CD4-positive, alpha-beta T cell treated with Interleukin-2 at 100 ng/mL for 4 hours (primary cell): ENCODE data around the gene CCND3.
"Not testable (repeated sequence)": the region's sequence is repeated elsewhere in the genome, so short reads cannot be mapped to it uniquely, and the experiment has no call there.

Experiments used
- DNase-seq: peaks from one replicate; pipeline ENCODE4 v3.0.0-alpha.2; 2020; ENCODE audit warnings: low spot score

The CCND3 gene

GRCh38 chr6:41947581-41948220 is 6.1 kb upstream of the CCND3 start:
- no peak for DNase-seq

DNA sequence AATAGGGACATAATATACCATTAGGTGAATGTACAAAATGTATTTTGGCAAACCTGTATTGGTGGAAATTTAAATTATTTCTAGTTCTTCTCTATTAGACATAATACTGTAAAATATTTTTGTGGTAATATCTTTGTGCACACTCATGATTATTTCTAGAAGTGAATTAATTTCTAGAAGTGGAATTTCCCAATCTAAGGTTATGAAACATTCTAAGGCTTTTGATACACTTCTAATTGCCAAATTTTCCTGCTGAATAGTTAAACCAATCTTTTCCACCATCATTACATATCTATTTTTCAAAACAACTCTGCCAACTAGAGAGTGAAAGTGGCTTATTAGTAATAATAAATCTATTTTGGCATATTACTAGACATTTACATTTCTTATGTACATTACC is 1.8 kb upstream of the CCND3 start:
- no peak for DNase-seq

GRCh38 chr6:41942882-41943281 is 1.3 kb upstream of the CCND3 start:
- DNase-seq = not testable (repeated sequence)

DNA sequence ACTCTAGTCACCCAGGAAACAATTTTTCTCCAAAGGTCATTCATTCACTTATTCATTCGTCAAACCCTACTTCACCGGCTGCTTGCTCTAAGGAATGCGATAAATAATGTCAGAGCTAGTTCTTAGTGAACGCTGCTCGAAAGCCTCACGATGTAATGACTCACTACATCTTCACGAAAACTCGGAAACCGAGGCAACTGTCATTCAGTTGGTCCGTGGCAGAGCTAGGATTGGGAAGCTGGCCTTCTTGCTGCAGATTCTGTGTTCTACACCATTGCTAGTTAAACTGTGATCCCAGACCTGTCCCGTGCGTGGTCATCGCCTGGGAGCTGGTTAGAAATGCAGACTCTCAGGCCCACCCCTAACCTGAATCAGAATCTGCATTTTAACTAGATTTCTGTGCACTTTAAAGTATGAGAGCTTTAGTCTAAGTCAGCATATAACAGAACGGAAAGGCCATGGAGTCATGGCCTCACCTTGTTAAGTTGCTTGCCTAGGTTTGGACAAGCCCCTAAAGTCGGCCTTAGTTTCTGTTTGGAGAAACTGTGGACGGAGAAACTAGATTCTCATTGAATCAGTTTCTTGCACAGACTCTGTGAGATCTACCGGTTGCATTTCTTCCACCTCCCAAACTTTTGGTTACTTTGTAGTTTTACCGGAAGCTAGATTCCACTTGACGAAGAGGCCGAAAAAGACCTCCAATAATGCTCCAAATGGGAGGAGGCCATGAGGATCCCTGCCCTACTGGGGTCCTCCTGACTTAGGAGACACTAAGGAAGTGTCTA is 651 bp upstream of the CCND3 start:
- peak; percentile 49 for DNase-seq

DNA sequence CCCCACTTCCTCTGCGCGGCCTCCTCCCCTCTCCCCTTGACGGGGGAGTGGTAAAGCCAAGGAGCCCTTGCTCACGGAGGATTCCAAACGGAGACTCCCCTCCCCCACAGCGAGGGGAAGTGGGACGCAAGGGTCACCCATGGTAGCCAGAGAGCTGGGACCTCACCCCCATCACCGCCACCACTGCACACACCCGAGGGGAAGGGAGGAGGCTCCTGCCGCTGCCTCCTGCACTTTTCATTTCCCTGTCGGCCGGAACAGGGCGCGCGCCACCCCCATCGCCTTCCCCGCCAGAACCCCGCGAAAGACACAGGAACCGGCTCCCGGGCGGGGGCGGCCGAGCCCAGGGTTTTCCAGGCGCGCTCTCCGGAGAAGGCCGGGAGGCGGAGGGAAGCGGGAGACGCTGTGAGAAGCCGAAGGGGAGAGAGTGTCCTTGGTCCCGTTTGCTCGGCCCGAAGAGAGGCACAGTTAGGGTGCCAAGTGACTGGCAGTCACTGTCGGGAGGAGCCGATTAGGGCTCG is 789 bp downstream of the CCND3 start:
- DNase-seq = peak; percentile 43

DNA sequence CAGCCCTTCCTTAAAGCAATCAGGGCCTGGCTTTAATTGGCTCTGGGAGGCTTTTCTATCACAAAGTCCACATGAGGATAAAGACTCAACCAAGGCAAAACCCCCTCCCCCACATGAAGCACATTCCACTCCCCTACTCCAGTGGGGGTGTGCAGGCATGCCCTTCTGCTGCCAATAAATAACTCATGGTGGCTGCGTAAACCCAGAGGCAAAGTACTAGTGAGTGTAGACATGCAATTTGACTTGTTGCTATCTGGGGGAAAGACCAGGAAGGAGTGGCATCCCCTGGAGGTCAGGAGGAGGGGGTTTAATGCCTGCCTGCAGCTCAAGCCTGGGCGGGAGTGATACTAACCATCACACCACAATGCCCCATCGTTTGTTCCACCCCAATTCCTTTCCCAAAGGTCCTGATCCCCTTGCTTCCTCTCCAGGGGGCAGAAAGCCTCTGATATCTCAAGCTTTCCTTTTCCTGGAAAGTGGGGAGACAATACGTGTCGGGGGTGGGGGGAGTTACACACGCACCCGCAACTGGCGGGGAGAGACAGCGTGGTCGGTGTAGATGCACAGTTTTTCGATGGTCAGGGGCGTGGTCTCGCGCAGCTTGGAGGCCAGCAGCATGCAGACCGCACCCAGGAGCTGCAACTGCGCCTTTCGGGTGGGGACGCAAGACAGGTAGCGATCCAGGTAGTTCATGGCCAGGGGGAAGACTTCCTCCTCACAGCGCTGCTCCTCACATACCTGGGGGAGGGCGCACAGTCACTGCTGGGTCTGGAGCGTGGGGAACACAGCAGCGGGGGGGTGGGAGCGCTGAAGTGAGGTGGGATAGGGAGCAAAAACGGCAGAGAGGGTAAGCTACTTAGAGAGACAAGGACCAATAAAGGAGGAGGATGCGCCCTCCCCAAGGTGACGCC is 1.5 kb downstream of the CCND3 start:
- DNase-seq = no peak

DNA sequence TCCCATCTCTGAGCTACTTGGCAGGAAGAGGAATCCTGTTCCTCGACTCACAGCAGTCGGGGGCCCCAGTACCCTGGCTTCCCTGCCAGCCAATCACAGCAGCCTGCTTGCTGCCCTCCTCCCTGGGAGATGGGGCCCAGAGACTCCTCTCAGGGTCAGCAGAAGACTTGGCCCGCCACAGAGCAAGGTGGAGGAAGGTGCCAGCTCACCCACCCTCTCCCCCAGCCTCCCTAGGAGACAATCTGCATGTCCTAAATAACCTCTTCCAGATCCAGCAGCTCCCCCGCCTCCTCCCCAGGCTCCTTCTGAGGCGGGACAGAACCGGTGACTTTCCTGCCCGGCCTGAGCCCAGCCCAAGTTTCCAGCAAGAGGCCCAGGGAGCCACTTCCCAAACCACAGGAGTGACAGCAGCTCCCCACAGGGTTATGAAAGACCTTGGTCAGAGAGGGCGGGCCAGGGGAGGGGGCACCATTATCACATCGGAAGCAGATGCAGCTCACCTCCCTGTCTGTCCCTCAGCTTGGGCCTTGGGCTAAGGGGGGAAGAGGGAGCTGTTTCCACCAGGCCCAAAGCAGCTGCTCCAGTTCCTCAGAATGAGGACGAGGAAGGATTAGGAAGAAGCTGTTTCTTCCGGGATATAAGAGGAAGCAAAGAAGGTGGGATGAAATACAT is 2.3 kb downstream of the CCND3 start:
- no peak for DNase-seq

- no peak for DNase-seq
These were observed 2.9 kb downstream of the CCND3 start for GRCh38 chr6:41938590-41939175.

DNA sequence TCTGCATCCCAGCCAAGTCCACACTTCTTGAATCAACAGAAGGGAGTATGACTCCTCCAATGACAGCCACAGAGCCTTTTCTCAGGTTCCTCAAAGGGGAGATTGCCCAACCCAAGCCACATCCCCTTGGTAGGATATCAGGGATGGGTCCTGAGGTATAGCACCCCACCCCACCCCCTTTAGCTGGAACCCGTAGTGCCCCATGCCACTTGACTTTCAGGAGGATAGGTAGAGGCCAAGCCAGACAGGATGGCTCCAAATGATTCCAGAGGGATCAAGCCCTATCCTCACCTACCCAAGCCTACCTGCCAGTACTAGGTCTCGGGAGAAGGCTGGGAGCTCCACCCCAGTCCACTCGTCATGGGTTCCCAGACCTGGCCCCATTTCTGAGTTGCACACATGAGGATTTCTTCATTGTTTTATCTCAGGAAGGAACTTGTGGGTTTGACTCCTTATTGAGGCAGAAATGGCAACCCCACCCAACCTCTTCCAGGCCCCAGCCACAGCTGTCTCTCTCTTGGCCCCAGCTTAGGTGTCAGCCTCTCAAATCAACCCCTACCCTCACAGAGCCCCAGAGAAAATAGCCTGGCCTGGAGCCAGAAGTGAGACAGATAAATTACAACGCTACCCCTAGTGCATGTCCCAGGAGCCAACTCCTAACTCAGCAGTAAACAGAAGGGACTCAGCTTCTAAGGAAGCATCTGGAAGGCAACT is 3.6 kb downstream of the CCND3 start:
- peak; percentile 82 for DNase-seq

- DNase-seq = no peak
These were observed 4.1 kb downstream of the CCND3 start for GRCh38 chr6:41937472-41937860.

DNA sequence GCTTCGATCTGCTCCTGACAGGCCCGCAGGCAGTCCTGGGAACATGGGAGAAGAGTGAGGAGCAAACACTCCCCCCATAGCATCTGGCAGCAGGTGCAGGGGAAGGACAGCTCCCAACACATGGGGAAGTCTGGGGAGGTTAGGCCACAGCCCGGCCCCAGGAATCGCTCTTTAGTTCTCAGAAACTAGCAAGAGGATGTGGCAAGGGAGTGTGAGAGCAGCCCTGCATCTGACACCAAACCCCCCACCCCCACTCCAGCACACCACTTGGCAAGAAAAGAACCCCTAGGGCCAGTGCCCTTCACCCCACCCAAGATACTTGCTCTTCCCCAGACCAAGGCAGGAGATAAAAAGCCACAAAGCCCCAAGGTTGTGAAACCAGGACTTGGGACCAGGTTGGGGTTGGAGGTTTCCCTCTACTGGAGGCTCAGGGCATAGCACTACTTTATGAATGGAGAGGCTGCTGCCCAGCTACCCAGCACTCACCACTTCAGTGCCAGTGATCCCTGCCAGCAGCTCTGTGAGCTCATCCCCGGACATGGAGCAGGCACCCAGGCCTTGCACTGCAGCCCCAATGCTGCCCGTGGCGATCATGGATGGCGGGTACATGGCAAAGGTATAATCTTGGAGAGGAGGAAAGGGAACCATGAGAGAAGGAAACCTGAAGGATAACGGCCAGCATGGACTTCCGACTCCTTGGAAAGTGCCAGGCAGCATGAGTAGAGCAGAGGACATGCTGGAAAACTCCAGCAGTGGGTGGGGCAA is 5.4 kb downstream of the CCND3 start:
- peak; percentile 92 for DNase-seq

DNA sequence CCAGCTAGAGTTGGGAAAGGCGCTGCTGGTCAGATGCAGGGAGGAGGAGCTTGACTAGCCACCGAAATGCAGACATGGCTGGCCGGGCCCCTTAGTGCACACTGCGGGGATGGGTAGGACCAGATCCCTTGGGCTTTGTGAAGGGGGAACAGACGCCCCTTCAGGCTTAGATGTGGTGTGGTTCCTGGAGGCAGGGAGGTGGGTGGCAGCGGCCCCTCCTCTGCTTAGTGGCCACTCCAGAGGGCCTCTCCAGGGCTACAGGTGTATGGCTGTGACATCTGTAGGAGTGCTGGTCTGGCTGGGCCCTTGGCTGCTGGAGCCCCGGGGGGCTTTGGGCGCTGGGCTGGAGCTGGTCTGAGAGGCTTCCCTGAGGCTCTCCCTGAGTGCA is 5.9 kb downstream of the CCND3 start:
- DNase-seq = no peak

DNA sequence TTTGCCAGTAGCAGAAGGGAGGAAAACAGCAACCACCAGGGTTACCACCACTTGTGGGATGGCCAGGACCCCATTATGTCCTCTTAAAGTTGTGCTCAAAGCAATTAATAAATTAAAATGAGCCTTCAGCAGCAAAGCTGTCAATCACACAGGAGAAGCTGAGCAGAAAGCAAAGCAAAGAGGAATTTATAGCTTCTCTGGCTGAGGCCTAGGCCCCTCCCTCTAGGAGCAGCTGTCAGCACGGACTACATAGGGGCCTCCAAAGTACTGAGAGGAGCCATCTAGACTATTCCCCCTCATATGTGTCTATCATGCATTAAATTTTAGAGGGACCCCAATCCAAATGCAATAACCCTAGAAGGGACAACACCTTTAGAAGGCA is 6.4 kb downstream of the CCND3 start:
- no peak for DNase-seq

- no peak for DNase-seq
These were observed 7.1 kb downstream of the CCND3 start for GRCh38 chr6:41934278-41935192.

GRCh38 chr6:41932378-41932777 is 9.2 kb downstream of the CCND3 start:
- no peak for DNase-seq

DNA sequence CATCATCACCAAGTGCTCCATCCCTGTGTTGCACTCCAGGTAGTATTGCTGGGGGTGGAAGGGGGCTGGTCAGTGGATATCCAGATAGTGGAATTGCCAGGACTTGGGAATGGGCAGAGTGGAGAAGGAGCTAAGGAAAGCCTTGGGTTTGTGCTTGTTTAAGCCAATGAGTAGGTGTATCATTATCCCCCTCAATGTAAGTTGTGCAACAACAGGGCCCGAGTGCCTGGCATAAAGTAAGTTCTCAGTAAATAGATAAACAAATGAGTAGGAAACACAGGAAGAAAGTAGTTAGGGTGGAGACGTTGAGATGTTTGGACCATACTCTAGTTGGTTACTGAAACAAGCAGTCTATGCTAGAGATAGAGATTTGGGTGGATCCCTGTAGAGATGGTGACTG is 9.8 kb downstream of the CCND3 start:
- no peak for DNase-seq

DNA sequence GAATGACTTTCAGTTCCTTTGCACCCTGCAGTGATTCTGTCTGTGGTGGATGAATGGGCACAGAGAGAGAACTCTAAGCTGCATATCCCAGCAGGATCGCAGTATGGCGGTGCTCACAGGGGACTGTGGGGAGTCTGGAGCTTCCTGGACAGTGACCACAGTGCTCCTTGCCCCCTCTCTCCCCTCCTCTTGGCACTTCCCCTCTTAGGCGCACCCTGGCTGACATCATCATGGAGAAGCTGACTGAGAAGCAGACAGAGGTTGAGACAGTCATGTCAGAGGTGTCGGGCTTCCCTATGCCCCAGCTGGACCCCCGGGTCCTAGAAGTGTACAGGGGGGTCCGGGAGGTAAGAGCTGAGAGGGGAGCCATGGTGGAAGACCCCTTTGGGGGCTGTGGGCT is 11.7 kb downstream of the CCND3 start:
- no peak for DNase-seq

DNA sequence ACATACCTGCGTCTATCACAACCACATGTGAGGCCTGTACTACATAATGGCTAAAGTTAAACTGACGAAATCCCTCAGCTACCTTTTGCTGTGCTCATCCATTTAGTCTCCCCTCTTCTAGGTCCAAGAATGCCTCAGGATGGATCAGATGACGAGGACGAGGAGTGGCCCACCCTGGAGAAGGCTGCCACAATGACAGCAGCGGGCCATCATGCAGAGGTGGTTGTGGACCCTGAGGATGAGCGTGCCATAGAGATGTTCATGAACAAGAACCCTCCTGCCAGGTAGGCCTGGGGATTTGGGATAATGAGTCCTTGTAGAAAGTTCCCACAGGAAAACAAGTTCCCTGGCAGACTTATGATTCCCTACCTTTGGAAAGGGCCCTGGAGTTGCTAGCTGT is 14.4 kb downstream of the CCND3 start:
- DNase-seq = no peak

DNA sequence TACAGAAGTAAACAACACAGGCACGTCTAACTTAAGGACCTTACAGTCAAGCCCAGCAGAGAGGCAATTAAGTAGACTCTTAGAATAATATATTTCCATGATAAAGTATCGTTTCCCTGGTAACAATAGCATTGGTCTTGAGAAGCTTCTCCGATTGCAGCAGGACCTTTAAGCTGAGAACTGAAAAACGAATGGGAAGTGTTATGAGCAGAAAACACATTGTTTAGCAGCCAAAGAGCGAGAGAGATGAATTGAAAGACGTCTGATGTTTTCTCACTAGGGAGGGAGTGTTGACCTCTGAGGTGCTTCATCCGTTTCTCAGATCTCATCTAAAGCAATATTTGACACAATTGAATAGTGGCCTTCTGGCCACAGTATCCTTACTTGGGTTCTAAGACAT is 19.5 kb downstream of the CCND3 start:
- no peak for DNase-seq
